Measurements from ENCODE around the gene SNX13. TPM values are rescaled to one million over a fixed set of nuclear protein-coding genes. Genes with fewer than 3 reads are reported as not detected.

Gene SNX13
- total RNA-seq, 6 experiments from 2014 or later, result 17.1 to 22.5 (median 21.0) TPM

DNA sequence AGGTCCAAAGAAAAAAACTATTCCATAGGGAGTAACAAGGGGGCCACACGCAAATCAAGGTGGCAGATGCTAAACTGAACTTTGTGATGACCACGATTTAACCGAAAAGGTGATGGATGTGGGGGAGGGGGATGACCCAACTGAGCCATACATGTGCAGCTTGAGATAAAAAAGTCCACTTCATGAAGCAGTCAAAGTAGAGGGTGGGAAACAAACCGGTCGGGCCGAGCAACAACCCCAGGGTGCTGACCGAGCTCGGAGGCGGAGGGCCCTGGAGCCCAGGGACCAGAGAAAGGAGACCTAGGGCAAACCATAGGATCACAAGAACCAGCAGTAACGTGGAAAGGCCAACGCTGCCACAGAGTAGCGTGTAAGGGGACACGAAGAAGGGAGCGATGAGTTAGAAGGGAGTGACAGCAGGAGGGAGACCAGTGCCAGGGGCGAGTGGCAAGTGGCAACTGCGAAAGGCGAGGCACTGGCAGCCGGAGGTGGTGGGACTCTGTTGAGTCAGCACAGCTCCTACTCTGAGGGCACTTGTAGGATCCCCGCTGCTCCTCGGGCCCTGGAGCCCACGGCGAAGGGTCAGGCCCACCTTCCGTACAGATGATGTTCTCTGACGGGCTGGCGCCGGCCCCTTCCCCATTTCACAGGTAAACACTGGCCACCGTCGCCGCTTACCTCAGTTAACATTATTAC lies 540 bp downstream of the SNX13 start:
- intact Hi-C loops (cut with DNase I), result no loop called here
- Histone ChIP-seq H3K27me3 (no peaks in the 10 kb centered on the region), H3K4me3 (peak overlapping the region; percentile 79 to 86 (median 82)), H3K27ac (peak overlapping the region; percentile 95 to 98 (median 95)), H3K4me1 (peaks cover 0 to 14% (median 7%) of the 10 kb centered on the region in 4 donors), H3K9me3 (no peaks in the 10 kb centered on the region), H3K36me3 (no peaks in the 10 kb centered on the region)
- TF ChIP-seq CTCF (IDR thresholded peaks at IDR 0.05), result no peak
- TF ChIP-seq POLR2A (IDR thresholded peaks at IDR 0.05), result no peak
- under 1% methylated on average over 17 of the region's 29 CpGs for WGBS (ENCODE audit: insufficient coverage, low coverage, low lambda C conversion rate, missing lambda C conversion rate)
- ATAC-seq, result peak; percentile 69 to 77 (median 71)
- DNase-seq, result peak; percentile 59 to 72 (median 71)

- H3K36me3 ChIP-seq, result no peaks in the 10 kb centered on the region
- TF ChIP-seq CTCF (IDR thresholded peaks at IDR 0.05) (no peak), POLR2A (IDR thresholded peaks at IDR 0.05) (no peak)
- peaks cover 0 to 14% (median 7%) of the 10 kb centered on the region in 4 donors for H3K4me1 ChIP-seq
- peak overlapping the region; percentile 79 to 86 (median 82) for H3K4me3 ChIP-seq
- peak overlapping the region; percentile 95 to 98 (median 95) for H3K27ac ChIP-seq
- WGBS (ENCODE audit: insufficient coverage, low coverage, low lambda C conversion rate, missing lambda C conversion rate), result 7% methylated on average over 6 of the region's 6 CpGs
- DNase-seq (no peak), ATAC-seq (peak; percentile 21 to 31 (median 26))
- intact Hi-C loops (cut with DNase I), result no loop called here
- H3K9me3 ChIP-seq, result no peaks in the 10 kb centered on the region
- no peaks in the 10 kb centered on the region for H3K27me3 ChIP-seq
Measured at GRCh38 chr7:17939211-17939605, 1.1 kb downstream of the SNX13 start.

DNA sequence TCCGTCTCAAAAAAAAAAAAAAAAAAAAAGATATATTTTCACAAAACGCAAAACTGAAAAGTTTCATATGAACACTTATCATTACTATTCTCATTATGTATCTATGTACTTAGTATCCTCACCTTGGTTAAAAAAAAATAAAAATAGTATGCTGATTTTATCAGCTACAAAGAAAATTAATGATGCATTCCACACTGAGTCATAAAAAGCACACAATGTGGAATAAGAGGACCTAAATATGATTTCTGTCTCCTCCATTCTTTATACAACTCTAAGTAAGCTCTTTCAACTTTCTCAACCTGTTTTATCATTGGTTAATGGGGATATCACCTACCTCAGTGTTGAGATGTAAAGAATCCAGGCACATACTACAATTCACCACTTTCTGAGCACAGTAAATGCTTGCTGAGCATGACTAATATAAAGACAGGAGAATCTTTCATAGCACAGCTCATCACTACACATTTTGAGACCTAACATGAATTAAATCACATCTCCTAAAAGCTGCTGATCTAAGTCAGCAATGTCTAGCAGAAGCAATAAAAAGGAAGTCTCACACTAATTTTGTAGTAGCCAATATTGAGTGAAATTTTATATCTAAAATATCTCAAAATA lies 2.7 kb downstream of the SNX13 start:
- H3K4me1 ChIP-seq, result peaks cover 0 to 14% (median 7%) of the 10 kb centered on the region in 4 donors
- H3K36me3 ChIP-seq, result no peaks in the 10 kb centered on the region
- H3K4me3 ChIP-seq, result no peak overlapping the region
- no peak for TF ChIP-seq POLR2A (IDR thresholded peaks at IDR 0.05)
- TF ChIP-seq CTCF (IDR thresholded peaks at IDR 0.05), result no peak
- H3K27ac ChIP-seq, result peak overlapping the region in 1 of 3 donors; percentile 6
- no peak for DNase-seq
- 88% methylated on average over 2 of the region's 2 CpGs for WGBS (ENCODE audit: insufficient coverage, low coverage, low lambda C conversion rate, missing lambda C conversion rate)
- intact Hi-C loops (cut with DNase I), result no loop called here
- ATAC-seq, result no peak
- H3K27me3 ChIP-seq, result no peaks in the 10 kb centered on the region
- no peaks in the 10 kb centered on the region for H3K9me3 ChIP-seq

DNA sequence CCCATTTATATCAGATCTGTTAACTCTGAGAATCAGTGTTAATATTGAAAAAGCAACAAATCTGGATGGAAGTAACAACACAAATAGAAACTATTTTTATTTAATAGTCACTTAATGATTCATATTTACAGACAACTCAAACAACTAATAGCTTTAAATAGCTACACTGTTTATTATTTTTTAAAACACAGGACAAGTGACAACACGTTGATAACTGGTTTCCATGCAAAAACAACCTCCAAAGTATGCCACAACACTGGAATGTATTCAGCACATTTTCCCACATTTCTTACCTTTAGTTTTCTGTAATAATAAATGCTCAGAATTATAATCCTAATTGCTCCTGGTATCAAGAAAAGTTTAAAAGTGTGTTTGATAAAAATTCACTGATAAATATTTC lies 4.0 kb downstream of the SNX13 start:
- 77% methylated on average over 1 of the region's 1 CpG for WGBS (ENCODE audit: insufficient coverage, low coverage, low lambda C conversion rate, missing lambda C conversion rate)
- ATAC-seq, result no peak
- Histone ChIP-seq H3K27me3 (no peaks in the 10 kb centered on the region), H3K4me3 (no peak overlapping the region), H3K36me3 (no peaks in the 10 kb centered on the region), H3K27ac (no peak overlapping the region), H3K4me1 (peaks cover 0 to 19% (median 7%) of the 10 kb centered on the region in 4 donors), H3K9me3 (no peaks in the 10 kb centered on the region)
- intact Hi-C loops (cut with DNase I), result no loop called here
- TF ChIP-seq CTCF (IDR thresholded peaks at IDR 0.05), result no peak
- no peak for TF ChIP-seq POLR2A (IDR thresholded peaks at IDR 0.05)
- DNase-seq, result no peak
